IPS-18c (cell line): ENCODE results near the gene HCFC2.
"Not testable (repeated sequence)": the region's sequence is repeated elsewhere in the genome, so short reads cannot be mapped to it uniquely, and the experiment has no call there.

Source experiments
- H3K4me3 ChIP-seq: 2 replicates; pipeline ENCODE4 v1.7.0; 2013; ENCODE audit warnings: low read depth, mild to moderate bottlenecking, low read length, moderate library complexity; ENCODE audit not compliant: insufficient read depth
- H3K9me3 ChIP-seq: one replicate; pipeline ENCODE4 v1.6.1; 2013; ENCODE audit warnings: mild to moderate bottlenecking, low read length, moderate library complexity; ENCODE audit not compliant: control insufficient read depth, insufficient read depth

HCFC2 gene

GRCh38 chr12:104064031-104064841, at the start of gene HCFC2:
TSS of gene HCFC2 (plus strand) at chr12:104064531. CDS start at chr12:104064561, 30 bp downstream.
- Histone ChIP-seq H3K4me3 (peak within 1 kb of the TSS; percentile 99), H3K9me3 (peaks cover 2% of the 10 kb centered on the region)

GRCh38 chr12:104021862-104022261, 42.5 kb upstream of the HCFC2 start:
- not testable (repeated sequence) for H3K9me3 ChIP-seq, H3K4me3 ChIP-seq

- H3K4me3 ChIP-seq = no peak overlapping the region
- H3K9me3 ChIP-seq = peaks cover 7% of the 10 kb centered on the region
Observed at GRCh38 chr12:104022786-104023185, 41.5 kb upstream of the HCFC2 start.

DNA sequence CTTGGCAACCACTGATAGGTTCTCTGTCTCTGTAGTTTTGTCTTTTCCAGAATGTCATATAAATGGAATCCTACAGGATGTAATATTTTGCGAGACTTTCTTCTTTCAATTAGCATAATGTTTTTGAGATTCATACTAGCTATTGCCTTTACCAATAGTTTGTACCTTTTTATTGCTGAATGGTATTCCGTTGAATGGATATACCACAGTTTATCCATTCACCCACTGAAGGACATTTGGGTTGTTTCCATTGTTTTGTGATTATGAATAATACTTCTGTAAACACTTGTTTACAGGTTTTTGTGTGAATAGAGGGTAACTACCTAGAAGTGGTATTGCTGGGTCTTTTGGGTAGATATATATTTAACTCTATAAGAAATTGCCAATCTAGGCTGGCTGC, 40.6 kb upstream of the HCFC2 start:
- peaks cover 7% of the 10 kb centered on the region for H3K9me3 ChIP-seq
- no peak overlapping the region for H3K4me3 ChIP-seq

GRCh38 chr12:104024348-104024747, 40.0 kb upstream of the HCFC2 start:
- Histone ChIP-seq H3K4me3 (no peak overlapping the region), H3K9me3 (peaks cover 7% of the 10 kb centered on the region)

- Histone ChIP-seq H3K4me3 (no peak overlapping the region), H3K9me3 (peaks cover 7% of the 10 kb centered on the region)
Observed at GRCh38 chr12:104025771-104026170, 38.6 kb upstream of the HCFC2 start.

DNA sequence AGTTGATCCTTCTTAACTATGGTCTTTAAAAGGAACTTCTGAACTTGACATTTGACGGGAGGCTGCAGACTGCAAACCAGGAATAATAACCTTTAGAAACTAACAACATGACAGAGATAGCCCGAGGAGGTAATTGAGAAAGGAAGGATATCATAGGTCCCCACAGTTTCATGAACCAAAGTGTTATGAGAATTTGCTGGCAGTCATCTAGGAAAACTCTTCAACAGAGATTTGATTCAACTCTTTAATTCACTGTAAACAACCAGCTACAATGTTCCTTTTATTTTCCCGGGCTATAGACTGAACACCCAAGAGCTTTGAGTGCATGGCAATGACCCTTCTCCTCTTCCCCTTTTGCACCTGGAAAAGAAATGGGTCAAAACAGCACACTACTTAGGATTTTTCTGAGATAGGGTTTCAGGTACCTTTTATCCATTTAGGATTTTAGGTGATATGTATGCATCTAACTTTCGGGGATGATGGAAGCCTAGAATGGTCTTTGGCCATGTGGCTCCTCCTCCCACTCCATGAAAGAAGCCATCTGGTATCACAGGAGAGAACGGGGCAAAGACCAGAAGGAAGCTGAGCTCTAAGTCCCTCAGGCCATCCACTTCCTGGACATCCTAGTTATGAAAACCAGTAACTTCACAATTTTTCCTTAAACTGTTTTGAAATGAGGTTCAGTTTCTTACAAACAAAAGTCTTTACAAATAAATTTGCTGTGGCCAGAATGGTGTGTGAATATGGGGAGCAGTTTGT, 37.3 kb upstream of the HCFC2 start:
- Histone ChIP-seq H3K4me3 (no peak overlapping the region), H3K9me3 (peaks cover 7% of the 10 kb centered on the region)

DNA sequence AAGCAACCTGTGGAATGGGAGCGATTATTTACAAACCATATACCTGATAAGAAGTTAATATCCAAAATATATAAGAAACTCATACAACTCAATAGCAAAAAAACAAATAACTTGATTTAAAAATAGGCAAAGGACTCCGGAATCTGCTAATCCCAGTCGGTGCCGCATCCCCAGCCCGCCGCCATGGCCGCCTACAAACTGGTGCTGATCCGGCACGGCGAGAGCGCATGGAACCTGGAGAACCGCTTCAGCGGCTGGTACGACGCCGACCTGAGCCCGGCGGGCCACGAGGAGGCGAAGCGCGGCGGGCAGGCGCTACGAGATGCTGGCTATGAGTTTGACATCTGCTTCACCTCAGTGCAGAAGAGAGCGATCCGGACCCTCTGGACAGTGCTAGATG, 33.7 kb upstream of the HCFC2 start:
- not testable (repeated sequence) for H3K9me3 ChIP-seq, H3K4me3 ChIP-seq

- not testable (repeated sequence) for H3K9me3 ChIP-seq, H3K4me3 ChIP-seq
Observed at GRCh38 chr12:104036143-104036542, 28.2 kb upstream of the HCFC2 start.

GRCh38 chr12:104039769-104040168, 24.6 kb upstream of the HCFC2 start:
- not testable (repeated sequence) for H3K9me3 ChIP-seq, H3K4me3 ChIP-seq

DNA sequence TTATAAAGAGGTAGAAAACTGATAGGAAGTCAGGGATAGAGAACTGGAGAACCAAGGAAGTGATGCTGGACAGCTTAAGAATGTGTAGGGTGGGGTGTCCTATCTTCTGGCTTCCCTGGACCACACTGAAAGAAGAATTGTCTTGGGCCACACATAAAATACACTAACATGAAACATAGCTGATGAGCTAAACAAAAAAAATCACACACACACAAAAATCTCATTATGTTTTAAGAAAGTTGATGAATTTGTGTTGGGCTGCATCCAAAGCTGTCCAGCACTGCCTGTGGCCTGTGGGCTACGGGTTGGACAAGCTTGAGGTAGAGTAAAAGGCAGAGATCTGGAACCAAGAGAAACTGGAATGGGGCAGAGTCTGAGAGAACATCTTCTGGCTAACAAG, 21.8 kb upstream of the HCFC2 start:
- Histone ChIP-seq H3K4me3 (no peak overlapping the region), H3K9me3 (no peaks in the 10 kb centered on the region)

DNA sequence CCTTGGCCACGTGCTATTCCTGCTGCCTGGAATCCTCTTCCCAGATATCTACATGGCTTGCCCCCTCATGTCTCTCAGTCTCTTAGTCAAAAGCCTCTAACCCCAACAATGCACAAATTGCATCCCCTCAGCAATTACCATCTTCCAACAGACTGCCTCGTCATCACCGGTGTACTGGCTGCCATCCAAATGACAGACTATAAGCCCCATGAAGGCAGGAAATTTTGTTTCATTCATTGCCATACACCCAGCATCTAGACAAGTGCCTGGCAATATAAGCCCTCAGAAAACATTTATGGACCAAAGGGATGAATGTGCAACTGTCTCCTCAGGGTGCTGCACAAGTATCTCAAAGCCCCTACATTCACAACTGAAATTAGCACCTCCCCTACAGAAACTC, 20.2 kb upstream of the HCFC2 start:
- H3K4me3 ChIP-seq = no peak overlapping the region
- H3K9me3 ChIP-seq = no peaks in the 10 kb centered on the region

GRCh38 chr12:104046306-104046705, 18.0 kb upstream of the HCFC2 start:
- no peak overlapping the region for H3K4me3 ChIP-seq
- H3K9me3 ChIP-seq = no peaks in the 10 kb centered on the region

DNA sequence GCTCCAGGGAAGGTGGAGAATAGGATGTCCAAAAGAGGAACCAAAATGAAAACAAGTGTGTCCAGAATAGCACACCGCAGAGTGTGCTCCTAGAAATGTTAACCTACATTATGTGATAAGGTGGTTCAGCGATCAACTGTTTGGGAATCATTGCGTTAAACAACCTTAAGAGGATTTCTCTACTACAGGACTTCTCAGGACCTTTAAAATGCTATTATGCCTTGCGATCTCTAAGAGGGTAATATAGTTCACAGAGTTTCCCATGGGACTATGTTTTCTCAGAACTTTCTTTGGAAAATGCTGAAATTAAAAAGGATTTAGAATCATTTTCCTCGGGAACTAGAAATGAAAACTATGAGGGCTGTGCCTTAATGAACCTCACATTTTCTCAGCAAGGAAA, 16.2 kb upstream of the HCFC2 start:
- Histone ChIP-seq H3K4me3 (no peak overlapping the region), H3K9me3 (no peaks in the 10 kb centered on the region)

GRCh38 chr12:104048811-104049210, 15.5 kb upstream of the HCFC2 start:
- Histone ChIP-seq H3K9me3 (no peaks in the 10 kb centered on the region), H3K4me3 (no peak overlapping the region)

GRCh38 chr12:104049278-104049902, 14.9 kb upstream of the HCFC2 start:
- Histone ChIP-seq H3K9me3 (no peaks in the 10 kb centered on the region), H3K4me3 (peak overlapping the region; percentile 45)

GRCh38 chr12:104049903-104050356, 14.4 kb upstream of the HCFC2 start, which contains the start of gene GLT8D2:
TSS of gene GLT8D2 (minus strand) at chr12:104050187. CDS start at chr12:104019648, 30,539 bp downstream.
- Histone ChIP-seq H3K9me3 (no peaks in the 10 kb centered on the region), H3K4me3 (peak within 1 kb of the TSS; percentile 45)

DNA sequence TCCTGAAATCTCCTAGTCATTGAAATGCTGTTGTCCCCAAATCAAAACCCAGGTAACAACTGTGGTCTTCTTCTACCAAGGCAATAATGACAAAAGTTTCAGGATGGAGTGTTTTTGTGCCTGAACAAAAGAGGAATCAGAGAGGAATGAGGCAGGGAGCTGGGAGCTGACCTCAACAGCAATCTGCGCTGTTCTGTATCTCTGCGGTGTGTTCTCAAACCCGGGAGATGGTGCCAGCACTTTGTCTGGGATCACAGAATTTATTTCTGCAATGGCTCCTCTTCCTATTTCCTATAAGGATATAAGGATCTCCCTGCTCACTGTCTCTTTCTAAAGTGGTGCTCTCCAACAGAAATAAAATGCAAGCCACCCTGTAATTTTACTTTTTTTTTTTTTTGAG, 13.9 kb upstream of the HCFC2 start:
- Histone ChIP-seq H3K9me3 (no peaks in the 10 kb centered on the region), H3K4me3 (peak overlapping the region; percentile 45; the same call in 1 of the 2 replicates)
